K562 (cell line): ENCODE data around the gene DEDD. TPM values are rescaled to one million over a fixed set of nuclear protein-coding genes. Genes with fewer than 3 reads are reported as not detected.

Source experiments
- ATAC-seq: fragments of 200-7000 bp; cut with Tn5 transposase; 3 replicates; pipeline ENCODE4 v1.9.1; 2020; ENCODE audit warnings: moderate library complexity
- BruUV-seq: library from RNA; stranded (reverse); fragments of 400-500 nt; replicated peaks from 2 replicates; lab custom pipeline; 2021; lab: Mats Ljungman, UMichigan
- CTCF ChIA-PET: fragments of 300-600 bp; formaldehyde crosslinking; extraction: SDS; loops from one replicate; lab custom pipeline; 2021; ENCODE audit warnings: low intra/inter-chr PET ratio; lab: Yijun Ruan, JAX
- POLR2A ChIA-PET: fragments of 300-600, 350-650 bp; sonication (Branson Sonifier 250); formaldehyde crosslinking; extraction: SDS; loops from one replicate; lab custom pipeline; 2021; ENCODE audit warnings: antibody characterized with exemption, inconsistent platforms; lab: Yijun Ruan, JAX
- DNase-seq, 4 experiments: peaks; one replicate each; pipeline versions ENCODE4 v3.0.0 to v3.0.0-alpha.2; 2011 to 2018; ENCODE audit warnings: low spot score in 3 of 4, mixed read lengths in 3 of 4; ENCODE audit errors: extremely low read depth in 1 of 4
- FAIRE-seq: peaks from 2 replicates; lab custom pipeline; 2011; peaks lifted over from hg19 to GRCh38; lab: Jason Lieb, UNC
- H2AFZ ChIP-seq: 2 replicates; pipeline ENCODE4 v1.6.0; 2011; ENCODE audit warnings: low read depth, low read length, control low read depth, inconsistent platforms
- H3K27ac ChIP-seq: fragments of 200-600 bp; 3 replicates; pipeline ENCODE4 v1.8.0; 2011; ENCODE audit warnings: low read depth, mild to moderate bottlenecking, control low read depth, inconsistent platforms, low read length, moderate library complexity, mixed read lengths; ENCODE audit errors: extremely low read depth
- H3K27me3 ChIP-seq, 2 experiments: fragments of 300-600 bp in 1 of 2; 2 replicates in 1 of 2; 3 replicates in 1 of 2; pipeline versions ENCODE4 v1.6.0 to v1.8.0; 2011; ENCODE audit warnings: inconsistent platforms in 2 of 2, low read length in 2 of 2, mild to moderate bottlenecking in 1 of 2, mixed read lengths in 1 of 2, moderate library complexity in 1 of 2; ENCODE audit not compliant: control insufficient read depth in 2 of 2, insufficient read depth in 2 of 2
- H3K36me3 ChIP-seq: fragments of 300-600 bp; 3 replicates; pipeline ENCODE4 v1.8.0; 2011; ENCODE audit warnings: mild to moderate bottlenecking, low read length, inconsistent platforms; ENCODE audit not compliant: control insufficient read depth, insufficient read depth
- H3K4me1 ChIP-seq, 2 experiments: fragments of 200-600 bp in 1 of 2; replicated peaks in 1 of 2; 2 replicates in 1 of 2; 3 replicates in 1 of 2; pipeline versions ENCODE4 v1.5.1 to v1.8.0; 2011; ENCODE audit warnings: inconsistent platforms in 2 of 2, low read length in 2 of 2, mild to moderate bottlenecking in 1 of 2, mixed read lengths in 1 of 2, moderate library complexity in 1 of 2; ENCODE audit not compliant: control insufficient read depth in 2 of 2, insufficient read depth in 2 of 2
- H3K4me2 ChIP-seq: 2 replicates; pipeline ENCODE4 v1.6.1; 2011; ENCODE audit warnings: low read length, control low read depth, inconsistent platforms, mixed read lengths; ENCODE audit not compliant: insufficient read depth
- H3K4me3 ChIP-seq: fragments of 200-600 bp; sonication (generic), shearing (Covaris generic); 2 replicates; pipeline ENCODE4 v1.5.1; 2016; ENCODE audit warnings: control low read depth, inconsistent platforms
- H3K79me2 ChIP-seq: fragments of 200-600 bp; 3 replicates; pipeline ENCODE4 v1.8.0; 2011; ENCODE audit warnings: low read length, inconsistent platforms; ENCODE audit not compliant: control insufficient read depth, insufficient read depth
- H3K9ac ChIP-seq, 2 experiments: 2 replicates each; pipeline versions ENCODE4 v1.6.0 to v1.6.1; 2011; ENCODE audit warnings: low read depth in 2 of 2, low read length in 2 of 2, control low read depth in 1 of 2, inconsistent platforms in 1 of 2, mild to moderate bottlenecking in 1 of 2, mixed read lengths in 1 of 2; ENCODE audit not compliant: insufficient read depth in 1 of 2
- H3K9me1 ChIP-seq: one replicate; pipeline ENCODE4 v1.6.0; 2011; ENCODE audit warnings: inconsistent platforms, mild to moderate bottlenecking, low read length, moderate library complexity; ENCODE audit not compliant: control insufficient read depth, insufficient read depth
- H3K9me3 ChIP-seq: replicated peaks from 2 replicates; pipeline ENCODE4 v1.5.1; 2011; ENCODE audit warnings: low read depth, low read length, inconsistent platforms; ENCODE audit not compliant: control insufficient read depth, insufficient read depth
- H4K20me1 ChIP-seq: replicated peaks from 2 replicates; pipeline ENCODE4 v1.6.1; 2011; ENCODE audit warnings: low read length, inconsistent platforms, mixed read lengths; ENCODE audit not compliant: control insufficient read depth, insufficient read depth
- ATF3 ChIP-seq, 2 experiments: fragments of 450-650 bp in 1 of 2; sonication (generic) in 1 of 2; formaldehyde crosslinking in 1 of 2; IDR thresholded peaks in 1 of 2; conservative IDR thresholded peaks in 1 of 2; 2 replicates each; pipeline versions ENCODE4 v1.6.1 to v1.8.1; 2016 to 2023; ENCODE audit warnings: mild to moderate bottlenecking in 2 of 2, moderate library complexity in 2 of 2, inconsistent platforms in 1 of 2, missing genetic modification reagents in 1 of 2
- E2F3 ChIP-seq: fragments of 250-450 bp; sonication (Bioruptor Pico); IDR thresholded peaks from 2 replicates; pipeline ENCODE4 v1.4.0; 2020; ENCODE audit warnings: mild to moderate bottlenecking
- FOSL1 ChIP-seq: fragments of 200-800 bp; sonication (Bioruptor generic); conservative IDR thresholded peaks from 2 replicates; pipeline ENCODE4 v1.6.1; 2016; ENCODE audit warnings: missing genetic modification characterization, missing compliant biosample characterization
- GABPB2 ChIP-seq: fragments of 250-450 bp; sonication (Bioruptor Pico); conservative IDR thresholded peaks from 2 replicates; pipeline ENCODE4 v1.5.1; 2021; ENCODE audit warnings: mild to moderate bottlenecking
- JUND ChIP-seq, 2 experiments: IDR thresholded peaks; 2 replicates in 1 of 2; 3 replicates in 1 of 2; pipeline ENCODE4 v1.6.1; 2011; ENCODE audit warnings: borderline replicate concordance in 2 of 2, low read depth in 2 of 2, low read length in 2 of 2, improper control_type of control experiment in 1 of 2, missing biosample characterization in 1 of 2, missing genetic modification characterization in 1 of 2, missing genetic modification reagents in 1 of 2
- KDM1A ChIP-seq, 2 experiments: fragments of 450-650 bp; IDR thresholded peaks; 2 replicates each; pipeline ENCODE4 v1.6.1; 2016; ENCODE audit warnings: mild to moderate bottlenecking in 2 of 2
- PCBP1 ChIP-seq: fragments of 200-400 bp; formaldehyde crosslinking; IDR thresholded peaks from 2 replicates; pipeline ENCODE4 v1.6.1; 2018; ENCODE audit warnings: mild to moderate bottlenecking, low read depth, low read length; ENCODE audit not compliant: poor library complexity, severe bottlenecking
- PHF21A ChIP-seq: fragments of 450-650 bp; IDR thresholded peaks from 2 replicates; pipeline ENCODE4 v1.6.1; 2017; ENCODE audit warnings: low read depth, borderline replicate concordance
- XRCC4 ChIP-seq: IDR thresholded peaks from one replicate; pipeline ENCODE4 v1.6.1; 2011; ENCODE audit not compliant: insufficient read depth, insufficient read length; ENCODE audit errors: extremely low read depth
- WGBS: fragments of 100-300 bp; shearing (Covaris generic); methylation state at CpG from one replicate; pipeline ENCODE4 v1.1.6; 2016; ENCODE audit warnings: low coverage, mixed read lengths; ENCODE audit not compliant: insufficient coverage; ENCODE audit errors: missing lambda C conversion rate; 5-methylcytosine and 5-hydroxymethylcytosine counted together
- in situ Hi-C: fragments of 300-500 bp; cut with MboI; formaldehyde crosslinking; loops from 4 replicates; pipeline ENCODE4 v1.15.0; 2018; ENCODE audit warnings: inconsistent platforms, mixed read lengths
- intact Hi-C: fragments of 100-400 bp; cut with micrococcal nuclease; formaldehyde crosslinking; loops from 2 replicates; pipeline ENCODE4 v1.14.2; 2022
- polyA plus RNA-seq, 8 experiments: library from polyadenylated mRNA; depleted of rRNA in 4 of 8; stranded (reverse) in 5 of 8; unstranded in 3 of 8; fragments of >200 nt; fragmentation: Nextera tagmentation in 2 of 8; fragmentation: Illumina TruSeq in 1 of 8; extraction: Ambion mirVana in 2 of 8; extraction: Trizol in 1 of 8; gene quantifications; 2 replicates each; pipeline versions ENCODE4 v1.2.1 to v1.2.3, GENCODE V29; 2011 to 2014; ENCODE audit warnings: inconsistent platforms in 1 of 8, missing spikeins in 1 of 8
- total RNA-seq, 7 experiments: library from RNA; depleted of rRNA in 6 of 7; stranded (reverse); fragments of >200 nt in 6 of 7; fragmentation: Illumina TruSeq in 2 of 7; extraction: Trizol in 2 of 7; gene quantifications; 2 replicates each; pipeline versions ENCODE4 v1.2.1 to v1.2.3, GENCODE V29; 2011 to 2021; ENCODE audit warnings: low replicate concordance in 1 of 7

DEDD gene
- total and polyA plus RNA-seq, 9 of the 15 experiments (the other 6 are each of a cell fraction or from before 2014, with no cell fraction given), result 11.6 to 41.0 (median 16.8) TPM

DNA sequence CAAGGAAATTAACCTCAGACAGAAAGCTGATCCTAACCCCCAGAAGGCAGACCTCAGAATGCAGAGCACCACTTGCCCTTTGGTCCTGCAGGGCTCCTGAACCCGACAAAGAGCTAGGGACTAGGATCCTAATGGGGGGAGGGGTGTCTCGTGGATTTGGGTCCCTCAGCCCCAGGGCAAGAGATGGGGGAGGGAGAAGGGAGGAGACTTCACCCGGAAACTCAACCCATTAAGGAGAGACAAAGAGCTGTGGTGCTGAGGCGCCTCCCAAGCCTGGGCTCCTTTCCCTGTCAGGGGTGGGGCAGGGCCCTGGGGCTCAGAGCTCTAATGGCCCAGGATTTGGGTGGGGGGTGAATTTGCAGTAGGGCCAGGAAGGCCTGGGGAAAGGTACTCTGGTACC is 46.0 kb downstream of the DEDD start:
- TF ChIP-seq GABPB2 (CRISPR knock-in tag) (0 out of 2 replicates have a peak, but pooled peaks have one; percentile 17), XRCC4 (no peak)
- peak; percentile 6 for FAIRE-seq
- ChIA-PET POLR2A (interaction anchor here (0.7 to 1.6 kb wide), 5 partner anchors 11 to 73 kb away, joined by 3 to 5 read pairs (median 3); no protein-coding TSS in a partner anchor), CTCF (no interaction called here)
- no peaks in the 10 kb centered on the region for H3K36me3 ChIP-seq
- BruUV-seq, result no TSS peak
- intact Hi-C loops, result no loop called here
- no peaks in the 10 kb centered on the region for H3K27me3 ChIP-seq
- no peak overlapping the region for H3K4me2 ChIP-seq
- H3K79me2 ChIP-seq, result no peaks in the 10 kb centered on the region
- no peaks in the 10 kb centered on the region for H4K20me1 ChIP-seq
- H3K9me1 ChIP-seq, result no peaks in the 10 kb centered on the region
- H2AFZ ChIP-seq, result no peak overlapping the region
- in situ Hi-C loops, result loop anchor here (25.0 kb wide), 1 partner anchor 249 kb away; no protein-coding TSS in a partner anchor
- no peaks in the 10 kb centered on the region for H3K9me3 ChIP-seq
- WGBS, result 10% methylated on average over 3 of the region's 4 CpGs
- H3K4me3 ChIP-seq, result no peak overlapping the region
- H3K4me1 ChIP-seq, result peaks cover 11 to 18% of the 10 kb centered on the region in 2 experiments; a peak in 4 of 5 replicates
- DNase-seq, result no peak
- no peak for ATAC-seq
- H3K27ac ChIP-seq, result no peak overlapping the region
- no peak overlapping the region for H3K9ac ChIP-seq

DNA sequence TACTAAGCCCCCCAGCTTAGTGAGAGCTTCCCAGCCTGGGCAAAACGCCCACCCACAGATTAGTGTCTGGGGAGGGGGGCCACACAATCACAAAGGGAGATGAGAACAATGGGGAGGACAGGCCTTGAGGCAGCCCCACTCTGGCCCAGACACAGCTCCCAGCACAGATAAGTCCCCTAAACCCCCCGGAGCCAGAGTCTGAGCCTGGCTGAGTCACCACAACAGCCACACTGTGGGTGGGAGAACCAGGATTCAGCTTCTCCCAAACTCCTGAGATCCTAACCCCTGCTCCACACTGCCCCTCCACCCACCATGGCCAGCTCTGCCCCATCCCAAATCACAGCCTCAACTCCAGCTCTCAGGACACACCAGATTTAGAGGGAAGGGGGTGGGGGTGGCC is 47.3 kb downstream of the DEDD start:
- WGBS, result 0% methylated on average over 2 of the region's 2 CpGs
- H3K79me2 ChIP-seq, result no peaks in the 10 kb centered on the region
- H3K36me3 ChIP-seq, result no peaks in the 10 kb centered on the region
- no peak overlapping the region for H3K9ac ChIP-seq
- FAIRE-seq (peak; percentile 32), DNase-seq (no peak), ATAC-seq (no peak)
- no peak overlapping the region for H2AFZ ChIP-seq
- H3K9me1 ChIP-seq, result no peaks in the 10 kb centered on the region
- no peak overlapping the region for H3K4me3 ChIP-seq
- H3K27me3 ChIP-seq, result no peaks in the 10 kb centered on the region
- H4K20me1 ChIP-seq, result no peaks in the 10 kb centered on the region
- TF ChIP-seq PCBP1 (no peak), ATF3 (IDR thresholded peaks at IDR 0.05) (peak; percentile 31; the same call in 1 of the 2 replicates), ATF3 (CRISPR knock-in tag; conservative IDR thresholded peaks at IDR 0.05) (no peak), KDM1A (IDR thresholded peaks at IDR 0.05) (peak; percentile 38 to 45; a peak in 2 of 4 replicates), JUND (IDR thresholded peaks at IDR 0.05; ENCODE audit: borderline replicate concordance, low read depth, low read length) (peak; percentile 21; the same call in 1 of the 2 replicates), JUND (tag; IDR thresholded peaks at IDR 0.05; ENCODE audit: borderline replicate concordance, low read depth, low read length) (no peak), FOSL1 (tag) (0 out of 2 replicates have a peak, but pooled peaks have one; percentile 17), PHF21A (peak; percentile 48; the same call in 1 of the 2 replicates), E2F3 (no peak)
- CTCF ChIA-PET, result no interaction called here
- no peak overlapping the region for H3K27ac ChIP-seq
- in situ Hi-C loops (loop anchor here (25.0 kb wide), 1 partner anchor 248 kb away; no protein-coding TSS in a partner anchor), intact Hi-C loops (no loop called here)
- H3K4me2 ChIP-seq, result no peak overlapping the region
- POLR2A ChIA-PET, result interaction anchor here (0.5 to 1.8 kb wide), 3 partner anchors 10 to 298 kb away, joined by 3 to 8 read pairs (median 3); no protein-coding TSS in a partner anchor
- BruUV-seq, result no TSS peak
- peaks cover 11 to 18% of the 10 kb centered on the region in 2 experiments; a peak in 4 of 5 replicates for H3K4me1 ChIP-seq
- H3K9me3 ChIP-seq, result no peaks in the 10 kb centered on the region
